Placental pericyte (primary cell): ENCODE results near the gene ASMT. TPM values are rescaled to one million over a fixed set of nuclear protein-coding genes. Genes with fewer than 3 reads are reported as not detected.

Experiments used
- total RNA-seq: library from RNA; depleted of rRNA; stranded (reverse); fragments of >200 nt; gene quantifications from 2 replicates; pipeline ENCODE4 v1.2.3, GENCODE V29; 2012

ASMT gene, protein sequence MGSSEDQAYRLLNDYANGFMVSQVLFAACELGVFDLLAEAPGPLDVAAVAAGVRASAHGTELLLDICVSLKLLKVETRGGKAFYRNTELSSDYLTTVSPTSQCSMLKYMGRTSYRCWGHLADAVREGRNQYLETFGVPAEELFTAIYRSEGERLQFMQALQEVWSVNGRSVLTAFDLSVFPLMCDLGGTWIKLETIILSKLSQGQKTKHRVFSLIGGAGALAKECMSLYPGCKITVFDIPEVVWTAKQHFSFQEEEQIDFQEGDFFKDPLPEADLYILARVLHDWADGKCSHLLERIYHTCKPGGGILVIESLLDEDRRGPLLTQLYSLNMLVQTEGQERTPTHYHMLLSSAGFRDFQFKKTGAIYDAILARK
- 0.22 and 0.57 TPM in 2 replicates for total RNA-seq

GRCh38 chrX:1614927-1615326, at the start of gene ASMT:
Gene ASMT, plus strand, starts transcription at chrX:1615059. Its CDS starts 141 bp downstream, at chrX:1615200.

GRCh38 chrX:1591102-1591862, 23.6 kb upstream of the ASMT start, which contains the start of gene AKAP17A:
Gene AKAP17A, plus strand, starts transcription at chrX:1591604. Its CDS starts 1,859 bp downstream, at chrX:1593463.

Other genes starting within 250 kb of the ASMT start
- gene SLC25A6, start 222.9 kb upstream of the ASMT start, total RNA-seq = 218 and 564 TPM in 2 replicates
- 14.0 and 27.8 TPM in 2 replicates for gene ASMTL, start 162.2 kb upstream of the ASMT start, total RNA-seq
- not detected in 2 replicates for gene P2RY8, start 77.9 kb upstream of the ASMT start, total RNA-seq
- 35.5 and 62.2 TPM in 2 replicates for gene AKAP17A, start 23.5 kb upstream of the ASMT start, total RNA-seq